H9 (cell line): Measurements from ENCODE around the gene ULK1. TPM values are rescaled to one million over a fixed set of nuclear protein-coding genes. Genes with fewer than 3 reads are reported as not detected.

Experiments
- DNase-seq: peaks from one replicate; pipeline ENCODE4 v3.0.0-alpha.2; 2017
- H2AFZ ChIP-seq: one replicate; pipeline ENCODE4 v1.6.1; 2013; ENCODE audit warnings: mild to moderate bottlenecking, low read length, control low read depth, moderate library complexity
- H2AK5ac ChIP-seq: 2 replicates; pipeline ENCODE4 v1.6.1; 2013; ENCODE audit warnings: low read length, control low read depth, mixed read lengths; ENCODE audit not compliant: insufficient read length
- H2BK120ac ChIP-seq: one replicate; pipeline ENCODE4 v1.6.1; 2013; ENCODE audit warnings: low read depth, mild to moderate bottlenecking, low read length, control low read depth, inconsistent platforms; ENCODE audit not compliant: poor library complexity, severe bottlenecking
- H2BK12ac ChIP-seq: 2 replicates; pipeline ENCODE4 v1.6.1; 2013; ENCODE audit warnings: low read length, control low read depth, mixed read lengths, low read depth; ENCODE audit not compliant: insufficient read length
- H2BK15ac ChIP-seq: 2 replicates; pipeline ENCODE4 v1.6.1; 2013; ENCODE audit warnings: low read depth, low read length, control low read depth
- H2BK20ac ChIP-seq: one replicate; pipeline ENCODE4 v1.6.1; 2013; ENCODE audit warnings: low read depth, mild to moderate bottlenecking, low read length, control low read depth, inconsistent platforms; ENCODE audit not compliant: poor library complexity, severe bottlenecking
- H2BK5ac ChIP-seq: 2 replicates; pipeline ENCODE4 v1.6.1; 2013; ENCODE audit warnings: low read length, control low read depth, mixed read lengths; ENCODE audit not compliant: insufficient read length
- H3K14ac ChIP-seq: 2 replicates; pipeline ENCODE4 v1.6.1; 2013; ENCODE audit warnings: low read length, control low read depth; ENCODE audit not compliant: insufficient read depth
- H3K18ac ChIP-seq: 2 replicates; pipeline ENCODE4 v1.6.1; 2013; ENCODE audit warnings: low read depth, mild to moderate bottlenecking, mixed read lengths, low read length, control low read depth; ENCODE audit not compliant: insufficient read length
- H3K23ac ChIP-seq: 2 replicates; pipeline ENCODE4 v1.6.1; 2013; ENCODE audit warnings: low read length, control low read depth, mixed read lengths, low read depth; ENCODE audit not compliant: insufficient read length
- H3K23me2 ChIP-seq: 2 replicates; pipeline ENCODE4 v1.6.1; 2013; ENCODE audit warnings: low read depth, mild to moderate bottlenecking, mixed read lengths, low read length, control low read depth; ENCODE audit not compliant: insufficient read length, poor library complexity, severe bottlenecking
- H3K27ac ChIP-seq: 2 replicates; pipeline ENCODE4 v1.5.1; 2013; ENCODE audit warnings: low read length, control low read depth, mixed read lengths, low read depth; ENCODE audit not compliant: insufficient read length
- H3K27me3 ChIP-seq: 2 replicates; pipeline ENCODE4 v1.6.1; 2013; ENCODE audit warnings: low read length, control low read depth, inconsistent platforms; ENCODE audit not compliant: insufficient read depth
- H3K4ac ChIP-seq: 2 replicates; pipeline ENCODE4 v1.6.1; 2013; ENCODE audit warnings: low read depth, mild to moderate bottlenecking, control low read depth, inconsistent platforms, low read length, moderate library complexity
- H3K4me1 ChIP-seq: 2 replicates; pipeline ENCODE4 v1.6.1; 2013; ENCODE audit warnings: low read length, control low read depth, inconsistent platforms; ENCODE audit not compliant: insufficient read depth
- H3K4me2 ChIP-seq: 2 replicates; pipeline ENCODE4 v1.6.1; 2013; ENCODE audit warnings: low read length, control low read depth, mixed read lengths; ENCODE audit not compliant: insufficient read length, insufficient read depth
- H3K56ac ChIP-seq: 2 replicates; pipeline ENCODE4 v1.6.1; 2013; ENCODE audit warnings: low read depth, mild to moderate bottlenecking, mixed read lengths, low read length, control low read depth; ENCODE audit not compliant: insufficient read length
- H3K79me1 ChIP-seq: 2 replicates; pipeline ENCODE4 v1.6.1; 2013; ENCODE audit warnings: low read depth, mild to moderate bottlenecking, moderate library complexity, low read length, control low read depth, inconsistent platforms; ENCODE audit not compliant: insufficient read depth, poor library complexity, severe bottlenecking
- H3K79me2 ChIP-seq: 2 replicates; pipeline ENCODE4 v1.6.1; 2013; ENCODE audit warnings: low read length, control low read depth, inconsistent platforms; ENCODE audit not compliant: insufficient read depth
- H3K9ac ChIP-seq: 2 replicates; pipeline ENCODE4 v1.6.1; 2013; ENCODE audit warnings: low read length, control low read depth, mixed read lengths; ENCODE audit not compliant: insufficient read length; ENCODE audit errors: extremely low read depth
- H3K9me3 ChIP-seq: one replicate; pipeline ENCODE4 v1.6.1; 2013; ENCODE audit warnings: low read depth, low read length, inconsistent platforms; ENCODE audit not compliant: control insufficient read depth
- H3T11ph ChIP-seq: one replicate; pipeline ENCODE4 v1.6.1; 2013; ENCODE audit warnings: mild to moderate bottlenecking, low read length, control low read depth, inconsistent platforms
- H4K20me1 ChIP-seq: one replicate; pipeline ENCODE4 v1.6.1; 2013; ENCODE audit not compliant: control insufficient read depth, insufficient read length, insufficient read depth
- H4K5ac ChIP-seq: 2 replicates; pipeline ENCODE4 v1.6.1; 2013; ENCODE audit warnings: low read depth, mild to moderate bottlenecking, mixed read lengths, low read length, control low read depth; ENCODE audit not compliant: insufficient read length
- H4K8ac ChIP-seq: replicated peaks from 2 replicates; pipeline ENCODE4 v1.6.1; 2013; ENCODE audit warnings: low read length, control low read depth, mixed read lengths, low read depth; ENCODE audit not compliant: insufficient read length
- H4K91ac ChIP-seq: 2 replicates; pipeline ENCODE4 v1.6.1; 2013; ENCODE audit warnings: low read depth, mild to moderate bottlenecking, moderate library complexity, mixed read lengths, low read length, control low read depth; ENCODE audit not compliant: insufficient read length
- H3K27ac Mint-ChIP-seq, 3 experiments: 2 replicates in 2 of 3; 3 replicates in 1 of 3; pipeline ENCODE4 v1.8.0; 2020 to 2021; ENCODE audit warnings: mixed read lengths in 3 of 3, mild to moderate bottlenecking in 1 of 3, moderate library complexity in 1 of 3
- H3K27me3 Mint-ChIP-seq: 2 replicates; pipeline ENCODE4 v1.8.0; 2021; ENCODE audit warnings: low read depth, mild to moderate bottlenecking, moderate library complexity, mixed read lengths
- H3K36me3 Mint-ChIP-seq, 3 experiments: 2 replicates in 2 of 3; 3 replicates in 1 of 3; pipeline ENCODE4 v1.8.0; 2020 to 2021; ENCODE audit warnings: low read depth in 3 of 3, mixed read lengths in 3 of 3; ENCODE audit not compliant: insufficient read depth in 1 of 3
- H3K4me1 Mint-ChIP-seq, 2 experiments: 2 replicates each; pipeline ENCODE4 v1.8.0; 2020; ENCODE audit warnings: mixed read lengths in 2 of 2
- H3K4me3 Mint-ChIP-seq, 2 experiments: 2 replicates in 1 of 2; 3 replicates in 1 of 2; pipeline ENCODE4 v1.8.0; 2020 to 2021; ENCODE audit warnings: mild to moderate bottlenecking in 2 of 2, mixed read lengths in 2 of 2, moderate library complexity in 1 of 2
- H3K9me3 Mint-ChIP-seq, 2 experiments: 2 replicates in 1 of 2; 3 replicates in 1 of 2; pipeline ENCODE4 v1.8.0; 2020; ENCODE audit warnings: mild to moderate bottlenecking in 2 of 2, mixed read lengths in 2 of 2, moderate library complexity in 1 of 2
- CTCF ChIP-seq: fragments of 200-600 bp; sonication (generic); conservative IDR thresholded peaks from 3 replicates; pipeline ENCODE4 v1.8.0; 2021; ENCODE audit warnings: antibody characterized with exemption, mild to moderate bottlenecking
- WGBS: extraction: QIAGEN DNeasy Blood & Tissue Kit; methylation state at CpG from one replicate; pipeline ENCODE4 v1.1.7; 2013; ENCODE audit warnings: missing lambda C conversion rate, low lambda C conversion rate, mixed read lengths; ENCODE audit not compliant: insufficient read length; ENCODE audit errors: extremely low coverage; 5-methylcytosine and 5-hydroxymethylcytosine counted together
- total RNA-seq: library from RNA; stranded (reverse); gene quantifications from 2 replicates; pipeline ENCODE4 v1.2.1, GENCODE V29; 2021

ULK1 gene
- total RNA-seq, 1 experiment from 2014 or later = 57.2 TPM

DNA sequence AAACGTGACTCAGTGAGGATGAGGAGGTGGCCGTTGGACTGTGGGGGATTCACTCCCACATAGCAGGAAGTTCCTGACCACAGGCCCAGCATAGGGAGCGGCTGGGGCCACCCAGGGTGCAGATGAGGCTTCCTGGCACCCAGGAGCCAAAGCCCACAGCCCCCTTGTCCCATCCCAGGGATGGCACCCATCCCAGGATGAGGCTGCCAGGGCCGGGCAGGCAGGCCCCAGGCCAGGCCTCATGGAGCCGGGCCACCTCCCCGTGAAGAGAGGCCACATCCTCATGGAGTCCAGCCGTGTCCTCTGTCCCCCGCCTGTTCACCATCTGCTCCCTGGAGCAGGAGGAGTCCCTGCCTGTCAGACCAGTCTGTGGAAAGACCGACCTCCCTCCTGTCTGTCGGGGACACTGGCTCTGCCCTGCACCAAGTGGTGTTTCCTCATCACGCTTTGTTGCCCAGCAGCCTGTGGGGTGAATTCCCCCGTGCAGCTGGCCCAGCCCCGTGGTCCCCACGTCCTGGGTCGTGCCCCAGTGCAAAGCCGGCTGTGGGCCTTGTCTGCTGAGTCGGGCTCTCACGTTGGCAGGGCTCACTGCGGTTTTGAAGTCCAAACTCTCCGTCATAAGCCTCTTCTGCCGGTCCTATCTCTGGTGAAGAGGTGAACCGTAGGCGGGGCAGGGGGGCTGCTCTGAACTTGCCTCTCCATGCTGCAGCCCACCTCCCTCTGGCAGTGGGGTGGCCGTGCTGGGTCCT, 41.7 kb upstream of the ULK1 start:
- H2BK20ac ChIP-seq = no peak overlapping the region
- no peak overlapping the region for H2BK12ac ChIP-seq
- H3K18ac ChIP-seq = no peak overlapping the region
- no peak overlapping the region for H3K23ac ChIP-seq
- Mint-ChIP-seq H3K27ac (peak overlapping the region in 2 of 3 experiments; percentile 84 to 92; a peak in 3 of 7 replicates), H3K4me1 (peaks cover 8 to 11% of the 10 kb centered on the region in 2 experiments), H3K27me3 (peaks cover 11% of the 10 kb centered on the region), H3K4me3 (no peak overlapping the region; a peak in 1 of 5 replicates), H3K9me3 (peaks cover 0 to 4% of the 10 kb centered on the region in 2 experiments; a peak in 1 of 5 replicates), H3K36me3 (peaks cover 0 to 7% (median 4%) of the 10 kb centered on the region in 3 experiments; a peak in 3 of 7 replicates)
- H3K56ac ChIP-seq = no peak overlapping the region
- H2BK120ac ChIP-seq = no peak overlapping the region
- no peaks in the 10 kb centered on the region for H3K4me1 ChIP-seq
- H3K79me2 ChIP-seq = no peaks in the 10 kb centered on the region
- no CpG with 5 or more reads among the region's 24 CpGs for WGBS
- no peak overlapping the region; the same call in 1 of the 2 replicates for H3K4ac ChIP-seq
- H3K9ac ChIP-seq = no peak overlapping the region
- H2BK15ac ChIP-seq = no peak overlapping the region
- H3K23me2 ChIP-seq = no peaks in the 10 kb centered on the region
- H2AK5ac ChIP-seq = no peak overlapping the region
- no peak overlapping the region; the same call in 1 of the 2 replicates for H3K14ac ChIP-seq
- no peak overlapping the region for H3K27ac ChIP-seq
- no peak overlapping the region for H4K91ac ChIP-seq
- H3K27me3 ChIP-seq = no peaks in the 10 kb centered on the region
- H4K20me1 ChIP-seq = no peaks in the 10 kb centered on the region
- H3K9me3 ChIP-seq = no peaks in the 10 kb centered on the region
- peak; percentile 36 for DNase-seq
- H3K4me2 ChIP-seq = no peak overlapping the region
- H2BK5ac ChIP-seq = no peak overlapping the region
- no peak overlapping the region for H2AFZ ChIP-seq
- H3T11ph ChIP-seq = no peak overlapping the region
- no peaks in the 10 kb centered on the region for H3K79me1 ChIP-seq
- TF ChIP-seq CTCF = no peak
- no peak overlapping the region for H4K5ac ChIP-seq
- no peak overlapping the region for H4K8ac ChIP-seq
